Stimulated activated CD4-positive, alpha-beta T cell treated with anti-CD3 and anti-CD28 coated beads, TNF-alpha, amount 100 ng/mL, for 1 hour (primary cell): ENCODE data around the gene CRNKL1.
"Not testable (repeated sequence)": the region's sequence is repeated elsewhere in the genome, so short reads cannot be mapped to it uniquely, and the experiment has no call there.

Experiments
- DNase-seq, 3 donors: peaks; one replicate each; pipeline ENCODE4 v3.0.0-alpha.2; 2020; ENCODE audit warnings: low read depth in 3 of 3, low spot score in 1 of 3

CRNKL1 gene

GRCh38 chr20:20010639-20011500, 41.4 kb downstream of the CRNKL1 start:
- no peak for DNase-seq

GRCh38 chr20:20009784-20010253, 42.4 kb downstream of the CRNKL1 start:
- no peak for DNase-seq

- no peak for DNase-seq
These were observed 46.9 kb downstream of the CRNKL1 start for GRCh38 chr20:20005342-20005741.

GRCh38 chr20:20003955-20004322, 48.3 kb downstream of the CRNKL1 start:
- DNase-seq = not testable (repeated sequence)

GRCh38 chr20:20003031-20003954, 49.0 kb downstream of the CRNKL1 start:
- DNase-seq = no peak

GRCh38 chr20:20002101-20002998, 49.9 kb downstream of the CRNKL1 start:
- DNase-seq = no peak

- DNase-seq = no peak
These were observed 51.9 kb downstream of the CRNKL1 start for GRCh38 chr20:20000211-20000968.

GRCh38 chr20:19998990-19999705, 53.1 kb downstream of the CRNKL1 start:
- no peak for DNase-seq

GRCh38 chr20:19996917-19997316, 55.3 kb downstream of the CRNKL1 start:
- DNase-seq = no peak

GRCh38 chr20:19996222-19996621, 56.0 kb downstream of the CRNKL1 start:
- DNase-seq = no peak

- DNase-seq = no peak
These were observed 56.9 kb downstream of the CRNKL1 start for GRCh38 chr20:19995220-19995863.

- no peak for DNase-seq
These were observed 58.2 kb downstream of the CRNKL1 start for GRCh38 chr20:19993958-19994669.

- DNase-seq = no peak
These were observed 59.0 kb downstream of the CRNKL1 start for GRCh38 chr20:19992996-19993908.

GRCh38 chr20:19991854-19992253, 60.4 kb downstream of the CRNKL1 start:
- no peak for DNase-seq

GRCh38 chr20:19991308-19991707, 61.0 kb downstream of the CRNKL1 start:
- no peak for DNase-seq

- DNase-seq = no peak
These were observed 61.4 kb downstream of the CRNKL1 start for GRCh38 chr20:19990850-19991249.

- no peak for DNase-seq
These were observed 65.2 kb downstream of the CRNKL1 start for GRCh38 chr20:19987046-19987445.
